GM19099 (cell line): ENCODE data around the gene RASA3.

Experiments
- POLR2A ChIP-seq: IDR thresholded peaks from 3 replicates; pipeline ENCODE4 v1.6.1; 2011; ENCODE audit warnings: low read depth; ENCODE audit not compliant: insufficient read length; ENCODE audit errors: extremely low read depth

Gene RASA3

DNA sequence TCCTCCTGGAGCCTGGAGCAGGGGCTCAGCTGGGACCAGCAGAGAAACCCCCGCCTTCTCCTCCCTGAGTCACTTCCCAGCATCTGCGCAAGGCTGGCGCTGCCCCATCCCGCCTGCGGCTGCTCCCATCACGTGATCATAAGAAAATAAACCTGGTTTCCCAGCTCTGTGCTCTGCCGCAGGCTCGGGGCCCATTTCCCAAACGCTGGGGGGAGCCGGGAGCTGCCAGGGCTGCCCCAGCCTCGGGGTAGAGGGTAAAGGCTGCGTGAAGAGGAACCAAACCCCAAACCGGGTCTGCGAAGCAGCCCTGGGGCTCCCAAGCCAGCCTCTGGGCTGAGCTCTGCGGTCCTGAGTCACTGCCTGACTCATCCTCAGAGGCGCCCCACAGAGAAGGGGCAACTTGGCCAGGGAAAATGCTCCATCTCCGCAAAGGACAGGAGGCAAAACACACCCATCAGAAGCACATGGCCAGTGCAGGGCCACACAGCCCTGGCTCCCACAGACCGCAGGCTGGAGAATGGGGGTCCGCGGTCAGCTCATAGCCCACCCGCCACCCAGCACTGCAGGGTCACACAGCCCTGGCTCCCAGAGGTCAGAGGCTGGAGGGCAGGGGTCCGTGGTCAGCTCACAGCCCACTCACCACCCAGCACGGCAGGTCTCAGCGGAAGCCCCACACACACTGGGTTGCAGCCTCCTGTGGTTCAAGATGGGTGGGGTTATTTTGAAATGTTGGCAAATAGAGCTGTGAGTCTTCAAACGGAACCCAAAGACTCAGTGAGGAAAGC is 67.1 kb downstream of the RASA3 start:
- no peak for TF ChIP-seq POLR2A

DNA sequence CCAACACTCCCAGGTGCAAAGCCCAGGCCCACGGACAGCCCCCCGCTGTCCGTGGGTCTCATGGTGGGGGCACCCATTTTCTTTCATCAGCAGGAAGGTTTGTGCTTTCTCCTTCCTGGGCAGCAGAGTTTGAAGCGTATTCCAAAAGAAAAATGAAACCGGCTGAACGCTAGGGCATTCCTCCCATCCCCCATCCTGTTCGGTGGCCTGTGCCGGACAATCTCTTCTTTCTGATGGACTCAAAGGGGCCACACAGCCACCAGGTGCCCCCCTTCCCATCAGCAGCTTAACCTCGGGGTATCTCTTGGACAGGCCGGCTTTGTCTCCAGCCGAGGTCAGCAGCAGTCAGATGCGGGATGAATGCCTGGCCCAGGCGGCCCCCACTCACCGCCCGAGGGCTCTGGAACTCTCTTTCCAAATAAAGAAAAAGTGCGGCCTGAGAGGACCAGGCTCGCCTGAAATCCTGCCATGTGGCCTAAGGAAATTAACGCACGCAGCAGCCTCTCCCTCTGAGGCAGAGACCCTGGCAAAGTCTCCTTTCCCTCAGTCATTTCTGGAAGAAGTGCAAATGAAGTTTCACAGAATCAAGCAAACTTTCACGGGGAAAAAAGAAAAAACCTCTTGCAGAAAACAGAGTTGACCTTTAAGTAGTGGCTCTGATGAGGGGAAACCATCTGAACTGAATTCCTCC is 67.8 kb downstream of the RASA3 start:
- no peak for TF ChIP-seq POLR2A

DNA sequence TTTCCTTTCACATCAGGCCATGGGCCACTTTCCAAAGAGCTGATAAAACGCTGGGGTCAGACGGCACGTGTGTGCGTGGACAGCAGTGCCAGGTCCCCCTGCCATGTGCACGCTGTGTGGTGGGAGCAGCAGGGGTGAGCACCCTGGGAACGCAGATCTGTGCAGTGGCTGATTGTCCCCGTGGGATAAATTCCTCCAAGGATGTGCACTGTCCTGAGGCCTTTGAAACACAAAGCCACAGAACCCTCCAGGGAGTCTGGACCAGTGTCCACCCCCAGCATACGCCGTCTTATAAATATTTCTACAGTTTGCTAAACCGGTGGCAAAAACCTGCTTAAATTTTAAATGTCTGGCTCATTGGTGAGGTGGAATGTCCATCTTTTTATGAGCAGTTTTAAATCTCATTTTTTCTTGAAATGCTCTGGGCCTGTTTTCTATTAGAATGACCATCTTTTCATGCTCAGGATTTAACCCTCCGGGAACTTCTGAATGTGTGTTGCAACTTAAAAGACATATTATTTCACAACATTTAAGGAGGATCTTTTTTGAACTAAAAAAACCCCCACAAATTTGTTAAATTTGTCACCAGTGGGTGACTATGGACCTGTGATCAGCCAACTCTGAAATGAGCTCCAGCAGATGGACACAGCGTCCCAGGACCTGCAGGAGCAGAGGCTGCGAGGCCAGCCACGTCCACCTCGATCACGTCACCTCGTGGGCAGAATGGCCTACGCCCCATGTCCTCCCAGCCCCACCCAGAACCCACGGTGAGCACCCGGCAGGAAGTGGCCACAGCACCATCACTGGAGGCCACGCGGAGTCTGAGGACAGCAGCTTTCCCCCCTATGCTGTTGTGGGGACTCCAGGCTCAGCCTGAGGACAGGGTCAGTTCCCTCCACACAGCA is 68.6 kb downstream of the RASA3 start:
- TF ChIP-seq POLR2A = no peak

DNA sequence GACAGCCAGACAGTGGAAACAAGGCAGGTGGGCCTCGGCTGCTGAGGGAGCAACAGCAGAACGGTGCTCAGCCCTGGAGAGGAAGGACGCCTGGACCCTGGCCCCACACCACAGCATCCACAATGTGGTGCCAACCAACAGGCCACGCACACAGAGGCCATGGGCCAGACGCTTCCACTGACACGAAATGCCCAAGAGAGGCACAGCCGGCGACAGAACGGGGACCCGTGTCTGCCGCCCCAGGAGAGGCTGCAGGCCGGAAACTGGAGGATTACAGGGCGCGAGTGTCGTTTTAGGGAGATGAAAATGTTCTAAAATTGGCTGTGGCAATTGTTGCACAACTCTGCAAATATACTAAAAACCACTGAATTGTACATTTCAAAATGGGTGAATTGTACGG is 69.7 kb downstream of the RASA3 start:
- no peak for TF ChIP-seq POLR2A

DNA sequence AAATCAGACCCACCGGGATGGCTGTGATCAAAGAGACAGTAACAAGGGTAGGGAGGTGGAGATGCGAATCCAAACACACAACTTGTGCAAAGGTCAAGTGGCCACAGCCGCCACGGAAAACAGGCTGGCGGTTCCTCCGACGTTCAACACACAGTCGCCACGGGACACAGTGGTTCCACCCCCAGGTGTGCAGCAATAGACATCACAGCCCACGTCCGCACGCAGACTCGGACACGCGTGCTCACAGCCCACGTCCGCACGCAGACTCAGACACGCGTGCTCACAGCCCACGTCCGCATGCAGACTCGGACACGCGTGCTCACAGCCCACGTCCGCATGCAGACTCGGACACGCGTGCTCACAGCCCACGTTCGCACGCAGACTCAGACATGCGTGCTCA is 70.1 kb downstream of the RASA3 start:
- no peak for TF ChIP-seq POLR2A

GRCh38 chr13:114061744-114062143 is 70.7 kb downstream of the RASA3 start:
- no peak for TF ChIP-seq POLR2A

- no peak for TF ChIP-seq POLR2A
Measured at GRCh38 chr13:114061047-114061446, 71.4 kb downstream of the RASA3 start.

- no peak for TF ChIP-seq POLR2A
Measured at GRCh38 chr13:114059946-114060860, 72.2 kb downstream of the RASA3 start.

DNA sequence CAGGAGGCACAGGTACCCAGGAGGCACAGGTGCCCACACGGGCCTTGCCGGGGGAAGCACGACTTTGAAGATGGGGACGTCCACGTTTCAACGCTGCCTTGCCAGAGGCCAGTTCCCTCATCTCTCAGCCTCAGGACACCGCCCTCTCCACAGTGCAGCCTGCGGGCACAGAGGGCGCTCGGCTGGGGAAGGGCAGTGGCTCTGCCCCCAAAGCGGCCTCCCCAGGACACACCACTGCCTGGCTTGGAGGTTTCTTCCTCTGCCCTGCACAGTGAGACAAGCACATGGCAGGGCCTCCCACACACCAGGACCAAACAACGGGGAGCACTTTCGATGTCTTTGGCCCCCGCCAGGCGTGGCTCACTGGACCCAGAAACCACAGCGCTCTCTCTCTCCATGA is 73.0 kb downstream of the RASA3 start:
- no peak for TF ChIP-seq POLR2A

GRCh38 chr13:114058051-114058867 is 74.2 kb downstream of the RASA3 start:
- no peak for TF ChIP-seq POLR2A

DNA sequence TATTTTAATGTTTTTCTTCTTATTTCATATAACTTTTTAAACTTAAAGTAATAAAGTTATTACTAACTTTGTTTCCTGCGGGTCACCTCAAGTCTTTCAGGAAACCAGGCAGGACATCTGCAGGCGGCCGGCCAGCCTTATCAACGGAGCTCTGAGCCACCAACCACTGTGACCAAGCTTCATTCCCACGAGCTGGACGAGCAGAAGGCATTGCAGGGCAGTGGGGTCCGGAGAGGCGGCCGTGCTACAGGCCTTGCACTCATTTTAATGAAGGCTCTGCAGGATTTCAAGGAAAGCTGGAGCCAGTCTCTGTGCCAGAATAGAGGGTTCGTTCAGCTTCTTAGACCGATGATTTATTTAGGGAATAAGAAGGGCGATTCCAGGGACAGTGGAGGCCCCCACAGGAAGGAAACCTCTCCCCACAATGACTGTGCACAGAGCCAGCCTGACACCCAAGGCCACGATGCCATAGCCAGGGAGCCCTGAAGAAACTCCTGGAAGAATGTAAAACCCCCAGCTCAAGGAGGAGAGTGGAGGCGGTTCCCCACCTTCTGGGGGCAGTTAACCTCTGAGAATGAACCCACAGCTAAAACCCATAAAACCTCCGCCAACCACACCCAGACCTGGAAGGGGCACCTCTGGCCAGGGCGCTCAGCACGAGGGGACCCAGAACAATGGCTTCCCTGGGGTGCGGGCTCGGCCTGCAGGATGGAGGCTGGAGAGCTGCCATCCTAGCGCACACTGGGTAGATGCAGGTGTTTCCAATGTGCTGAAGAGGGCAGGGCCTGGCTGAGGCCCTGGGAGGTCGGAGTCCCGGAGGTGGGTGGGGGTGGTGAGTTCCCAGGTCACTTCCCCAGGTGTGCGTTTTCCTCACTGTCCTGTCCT is 75.0 kb downstream of the RASA3 start:
- TF ChIP-seq POLR2A = no peak

DNA sequence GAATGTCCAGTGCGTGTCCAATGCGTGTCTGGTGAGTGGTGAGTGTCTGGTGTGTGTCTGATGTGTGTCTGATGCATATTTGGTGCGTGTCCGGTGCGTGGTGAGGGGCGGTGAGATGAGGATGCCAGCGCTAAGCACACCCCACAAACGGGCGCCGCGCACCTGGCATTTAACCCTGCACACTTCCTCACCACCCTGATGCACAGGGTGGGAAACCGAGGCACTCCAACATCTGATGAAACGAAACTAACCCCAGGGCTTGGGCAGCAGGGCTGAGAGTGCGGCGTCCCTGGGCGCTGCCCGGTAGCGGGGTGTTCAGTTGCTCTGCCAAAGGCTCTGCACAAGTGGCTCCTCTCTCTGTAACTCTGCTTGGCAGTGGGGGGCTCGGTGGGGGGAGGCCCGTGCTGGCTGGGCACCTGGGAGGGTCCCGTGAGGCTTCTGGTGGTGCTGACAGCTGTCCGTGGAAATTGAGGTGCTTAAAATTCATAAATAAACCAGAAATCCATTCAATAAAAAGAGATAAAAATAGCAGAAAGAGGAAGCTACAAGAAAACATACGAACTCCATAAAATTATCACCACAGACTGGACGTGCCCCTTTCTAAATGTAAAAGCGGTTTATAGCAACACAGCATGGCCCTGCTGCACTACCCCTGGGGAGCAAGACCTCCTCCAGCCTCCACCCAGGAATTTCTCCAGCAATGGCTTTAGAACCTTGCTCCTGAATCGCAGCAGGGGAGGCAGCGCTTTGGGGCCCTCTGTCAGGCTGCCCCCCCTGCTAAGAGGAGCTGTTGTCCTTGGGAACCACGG is 76.0 kb downstream of the RASA3 start:
- TF ChIP-seq POLR2A = no peak
